Measurements from ENCODE around the gene GFRA3.
"Not testable (repeated sequence)": the region's sequence is repeated elsewhere in the genome, so short reads cannot be mapped to it uniquely, and the experiment has no call there.

Gene GFRA3, protein sequence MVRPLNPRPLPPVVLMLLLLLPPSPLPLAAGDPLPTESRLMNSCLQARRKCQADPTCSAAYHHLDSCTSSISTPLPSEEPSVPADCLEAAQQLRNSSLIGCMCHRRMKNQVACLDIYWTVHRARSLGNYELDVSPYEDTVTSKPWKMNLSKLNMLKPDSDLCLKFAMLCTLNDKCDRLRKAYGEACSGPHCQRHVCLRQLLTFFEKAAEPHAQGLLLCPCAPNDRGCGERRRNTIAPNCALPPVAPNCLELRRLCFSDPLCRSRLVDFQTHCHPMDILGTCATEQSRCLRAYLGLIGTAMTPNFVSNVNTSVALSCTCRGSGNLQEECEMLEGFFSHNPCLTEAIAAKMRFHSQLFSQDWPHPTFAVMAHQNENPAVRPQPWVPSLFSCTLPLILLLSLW

DNA sequence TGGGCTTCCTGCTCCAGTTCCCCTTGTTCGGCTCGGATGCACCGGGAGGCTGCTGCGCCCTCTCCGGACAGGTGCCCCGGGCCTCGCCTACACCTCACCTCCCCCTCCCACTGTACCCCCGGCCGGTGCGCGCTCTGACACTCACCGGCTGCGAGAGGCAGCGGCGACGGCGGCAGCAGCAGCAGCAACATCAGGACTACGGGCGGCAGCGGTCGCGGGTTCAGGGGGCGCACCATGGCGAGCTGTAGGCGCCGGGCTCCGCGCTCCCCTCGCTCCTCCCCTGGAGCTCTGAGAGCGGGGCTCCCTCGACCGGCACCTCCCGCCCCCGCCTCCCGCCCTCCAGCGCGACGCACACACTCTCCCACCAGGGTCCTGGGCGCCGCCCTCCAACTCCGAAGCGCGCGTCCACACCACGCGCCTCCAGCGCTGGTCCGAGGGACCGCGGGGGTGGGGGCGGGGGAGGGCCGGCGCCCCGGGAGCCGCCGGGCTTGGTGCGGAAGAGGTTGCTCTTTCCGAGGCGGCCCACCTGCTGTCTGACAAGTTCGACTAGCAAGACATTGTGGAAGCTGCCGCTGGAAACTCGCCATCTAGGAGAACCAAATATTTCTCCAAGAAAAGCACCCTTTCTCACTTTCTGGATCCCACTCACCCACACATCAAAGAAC is at the start of gene GFRA3:
Gene GFRA3 (minus strand): TSS at position 433 of the 665 bp plus-strand sequence. CDS start 197 bp downstream, at position 236.
- peak; percentile 33 for DNase-seq (ENCODE audit: low spot score)

- not testable (repeated sequence) for DNase-seq (ENCODE audit: low spot score)
Observed at GRCh38 chr5:138318211-138318610, 43.8 kb upstream of the GFRA3 start.

DNA sequence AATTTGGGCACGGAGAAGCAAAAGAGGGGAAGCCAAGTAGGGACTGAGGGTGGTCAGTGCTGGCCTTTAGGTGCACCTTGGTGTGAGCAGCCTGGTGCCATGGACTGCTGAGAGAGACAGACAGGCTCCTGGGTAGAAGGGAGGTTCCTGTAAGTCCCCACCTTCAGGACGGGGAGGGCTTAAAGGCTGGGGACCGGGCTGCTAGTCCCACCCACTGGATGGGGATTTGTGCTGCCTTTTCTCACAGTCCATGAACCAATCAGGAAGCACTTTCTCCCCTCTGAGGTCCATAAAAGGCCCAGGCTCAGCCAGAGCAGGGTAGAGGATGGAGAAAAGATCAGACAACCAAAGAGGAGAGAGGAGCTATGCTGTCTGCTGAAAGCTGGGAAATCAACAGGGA is 41.9 kb upstream of the GFRA3 start:
- no peak for DNase-seq (ENCODE audit: low spot score)

- no peak for DNase-seq (ENCODE audit: low spot score)
Observed at GRCh38 chr5:138315751-138316278, 41.4 kb upstream of the GFRA3 start.

GRCh38 chr5:138305797-138306196 is 31.4 kb upstream of the GFRA3 start:
- no peak for DNase-seq (ENCODE audit: low spot score)

GRCh38 chr5:138303372-138303771 is 29.0 kb upstream of the GFRA3 start:
- peak; percentile 26 for DNase-seq (ENCODE audit: low spot score)

DNA sequence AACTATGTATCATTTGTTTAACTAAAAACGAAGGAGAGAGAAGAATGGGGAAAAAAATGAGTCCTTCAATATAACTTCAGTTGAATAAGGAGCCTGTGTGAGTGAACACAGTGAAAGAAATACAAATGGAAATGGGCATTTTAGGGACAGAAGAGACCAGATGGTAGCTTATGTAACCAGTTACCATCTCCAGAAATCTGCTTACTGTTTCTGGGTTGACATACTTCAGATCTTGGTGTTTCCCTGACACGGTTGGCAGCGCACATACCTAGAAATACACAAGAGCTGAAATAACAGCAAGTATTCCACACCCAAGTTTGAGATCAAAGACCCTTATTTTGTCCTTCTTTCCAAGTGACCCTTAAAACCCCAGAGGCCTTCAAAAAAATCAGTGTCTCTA is 14.9 kb upstream of the GFRA3 start:
- DNase-seq (ENCODE audit: low spot score), result no peak

DNA sequence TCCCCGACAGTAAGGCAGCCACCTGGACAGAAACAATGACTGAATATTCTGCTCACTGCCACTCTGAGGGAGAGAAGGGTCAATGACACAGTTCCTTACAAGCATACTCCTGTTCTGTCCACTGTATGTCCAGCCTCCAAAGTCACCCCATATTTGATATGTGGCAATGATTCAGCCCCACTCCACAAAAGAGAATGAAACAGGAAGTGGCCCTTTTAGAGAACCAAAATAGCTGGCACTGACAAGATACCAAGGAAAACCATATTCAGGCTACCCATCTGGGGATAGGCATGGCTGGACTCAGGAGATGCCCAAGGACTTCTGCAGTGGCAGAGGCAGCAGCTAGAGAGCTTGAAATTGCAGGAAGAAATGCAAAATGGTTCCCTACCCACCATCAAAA is 12.8 kb upstream of the GFRA3 start:
- DNase-seq (ENCODE audit: low spot score), result no peak

- peak; percentile 73 for DNase-seq (ENCODE audit: low spot score)
Observed at GRCh38 chr5:138282920-138283742, 8.7 kb upstream of the GFRA3 start.

GRCh38 chr5:138280915-138281314 is 6.5 kb upstream of the GFRA3 start:
- DNase-seq (ENCODE audit: low spot score), result no peak

DNA sequence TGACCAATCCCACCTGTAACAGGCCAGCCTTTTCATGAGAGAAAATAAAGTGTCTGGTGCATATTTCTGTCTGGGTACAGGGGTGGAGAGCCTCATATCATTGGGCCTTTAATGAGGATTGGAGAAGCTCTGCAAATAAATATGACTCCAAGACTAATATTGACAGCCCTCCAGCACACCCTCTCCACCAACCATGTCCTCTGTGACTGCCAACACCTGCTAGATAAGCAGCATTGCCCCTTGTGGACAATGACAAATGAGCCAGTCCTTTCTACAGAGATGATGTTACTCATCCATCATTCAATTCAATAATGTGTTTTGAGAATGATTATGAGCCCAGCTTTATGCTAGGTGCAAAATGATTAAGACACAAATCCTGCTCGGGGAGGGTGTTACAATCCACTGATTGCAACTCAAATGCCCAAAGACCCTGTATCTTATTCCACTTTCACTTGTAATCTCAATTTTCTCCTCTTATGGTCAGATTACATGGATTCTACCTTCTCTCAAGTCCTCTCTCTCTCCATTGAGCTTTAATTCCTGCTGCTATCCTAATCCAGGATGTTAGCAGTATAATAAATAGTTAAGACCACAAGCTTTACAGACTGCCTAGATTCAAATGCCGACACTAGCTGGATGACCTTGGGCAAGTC is 2.1 kb upstream of the GFRA3 start:
- DNase-seq (ENCODE audit: low spot score), result no peak

GRCh38 chr5:138275895-138276294 is 1.5 kb upstream of the GFRA3 start:
- DNase-seq (ENCODE audit: low spot score), result no peak

DNA sequence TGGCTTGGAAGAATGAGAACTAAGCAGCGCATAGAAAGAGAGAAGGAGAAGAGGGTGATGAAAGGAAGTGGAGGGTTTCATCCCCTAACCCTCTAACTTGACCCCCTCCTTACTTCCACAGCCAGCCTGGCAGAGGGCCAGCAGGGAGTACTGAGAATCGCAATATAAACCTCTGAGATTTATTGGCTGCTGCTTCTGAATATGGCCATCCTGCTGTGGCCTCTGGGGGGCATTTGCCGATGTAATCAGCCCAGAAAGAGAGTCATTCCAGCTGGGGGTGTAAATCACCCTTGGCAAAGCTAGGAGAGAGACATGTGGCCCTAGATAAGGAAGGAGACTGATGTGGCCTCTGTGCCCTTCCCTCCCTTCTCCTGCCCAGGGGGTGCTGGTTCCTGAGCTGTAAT is 960 bp upstream of the GFRA3 start:
- no peak for DNase-seq (ENCODE audit: low spot score)

DNA sequence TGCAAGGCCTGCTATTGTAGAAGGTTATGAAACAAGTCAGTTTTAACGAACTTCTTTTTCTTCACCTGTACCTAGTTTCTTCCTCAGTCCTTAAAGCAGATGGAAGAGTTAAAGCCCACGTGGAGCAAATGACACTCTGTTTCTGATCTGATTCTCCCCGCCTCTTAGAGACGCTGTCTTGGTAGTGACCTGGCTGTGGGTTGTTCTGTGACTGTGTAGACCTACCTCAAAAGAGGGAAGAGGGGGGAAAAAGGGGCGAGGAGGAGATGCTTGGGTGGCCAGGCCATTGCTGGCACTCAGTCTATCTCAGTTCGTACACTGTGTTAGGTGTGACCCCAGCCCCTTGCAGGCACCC is 610 bp downstream of the GFRA3 start:
- DNase-seq (ENCODE audit: low spot score), result no peak

DNA sequence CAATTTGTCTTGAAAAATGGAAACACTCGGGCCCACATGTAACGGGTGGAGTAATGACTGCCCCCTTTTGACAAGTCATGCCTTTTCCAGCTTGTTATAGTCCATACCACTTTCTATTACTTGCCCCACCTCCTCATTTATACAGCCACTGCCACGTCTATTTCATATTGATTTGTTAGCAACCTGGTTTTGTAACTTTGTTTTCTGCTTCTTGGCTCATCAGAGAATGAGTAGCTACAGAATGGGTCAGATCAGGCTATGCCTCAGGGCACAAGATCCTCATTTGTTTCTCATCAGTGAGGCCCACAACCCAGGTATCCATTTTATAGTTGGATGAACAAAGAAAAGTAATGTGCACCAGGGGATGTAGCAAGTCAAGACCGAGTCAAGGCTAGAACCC is 1.7 kb downstream of the GFRA3 start:
- DNase-seq (ENCODE audit: low spot score), result no peak

GRCh38 chr5:138271281-138271680 is 3.1 kb downstream of the GFRA3 start:
- no peak for DNase-seq (ENCODE audit: low spot score)

GRCh38 chr5:138264183-138264582 is 10.2 kb downstream of the GFRA3 start:
- no peak for DNase-seq (ENCODE audit: low spot score)

- DNase-seq (ENCODE audit: low spot score), result no peak
Observed at GRCh38 chr5:138263581-138263980, 10.8 kb downstream of the GFRA3 start.

- no peak for DNase-seq (ENCODE audit: low spot score)
Observed at GRCh38 chr5:138258704-138259292, 15.6 kb downstream of the GFRA3 start.

GRCh38 chr5:138257583-138257982 is 16.8 kb downstream of the GFRA3 start:
- DNase-seq (ENCODE audit: low spot score), result no peak

DNA sequence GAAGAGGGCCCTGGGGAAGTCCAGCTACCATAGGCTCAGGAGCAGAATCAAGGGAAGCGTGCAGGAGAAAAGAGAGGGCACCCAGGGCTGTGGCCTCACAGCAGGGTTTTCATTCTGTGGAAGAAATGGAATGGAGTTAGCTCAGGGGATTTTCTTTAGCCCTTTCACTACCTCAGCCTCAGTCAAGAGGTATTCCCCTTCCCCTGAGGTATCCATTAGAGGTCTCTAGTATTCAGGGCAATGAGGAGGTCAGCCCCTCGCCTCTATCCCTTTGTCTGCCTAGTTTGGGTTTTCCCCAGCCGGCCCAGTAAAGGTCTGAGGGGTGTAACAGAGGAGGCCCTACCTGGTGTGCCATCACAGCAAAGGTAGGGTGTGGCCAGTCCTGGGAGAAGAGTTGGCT is 21.5 kb downstream of the GFRA3 start:
- no peak for DNase-seq (ENCODE audit: low spot score)

- not testable (repeated sequence) for DNase-seq (ENCODE audit: low spot score)
Observed at GRCh38 chr5:138247800-138248199, 26.6 kb downstream of the GFRA3 start.
